ELF-1 (cell line): ENCODE measurements around the gene DDX49.

Source experiments
- DNase-seq: peaks from one replicate; pipeline ENCODE4 v3.0.0-alpha.2; 2016; ENCODE audit warnings: low read depth, low spot score

DDX49 gene

GRCh38 chr19:18919086-18919899 is at the start of gene DDX49, which contains the start of gene COPE:
DDX49 (plus strand) TSS chr19:18919715; CDS start chr19:18919742, 27 bp downstream.
COPE (minus strand) TSS chr19:18919387; CDS start chr19:18919348, 39 bp downstream.
- DNase-seq = peak; percentile 100

DNA sequence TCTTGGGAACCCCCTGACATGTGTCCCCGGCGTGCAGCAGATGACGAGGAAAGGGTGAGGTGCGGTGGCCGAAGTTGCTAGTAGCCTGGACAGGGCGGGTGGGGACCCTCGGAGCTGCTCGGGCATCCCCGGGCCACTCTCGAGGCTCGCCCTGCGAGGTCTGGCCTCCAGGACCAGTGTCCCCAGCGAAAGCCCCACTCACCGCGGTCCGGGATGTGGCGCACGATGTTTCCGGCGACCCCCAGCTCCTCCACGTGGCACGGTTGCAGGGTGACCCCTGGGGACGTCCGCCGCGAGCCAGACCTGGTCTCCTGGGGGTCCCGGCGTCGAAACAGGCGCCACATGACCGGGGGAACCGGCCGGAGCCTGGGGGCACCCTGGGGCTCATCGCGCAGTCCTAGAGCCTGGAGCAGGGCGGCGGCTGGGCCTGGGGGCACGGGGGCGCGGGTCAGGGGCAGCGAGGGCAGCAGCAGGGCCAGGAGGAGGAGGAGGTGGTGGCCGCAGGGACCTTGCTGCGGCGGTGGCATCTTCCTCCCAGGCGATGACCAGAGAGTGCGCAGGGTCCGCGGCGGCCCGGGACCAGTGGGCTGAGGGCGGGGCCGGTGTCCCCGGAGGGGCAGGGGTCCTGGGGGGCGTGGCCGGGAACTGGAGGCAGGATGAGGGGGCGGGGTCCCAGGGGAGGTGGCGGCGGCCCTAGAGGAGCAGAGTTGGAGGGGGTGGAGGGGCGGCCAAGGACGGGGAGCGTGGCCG is 49.6 kb upstream of the DDX49 start:
- DNase-seq = no peak

DNA sequence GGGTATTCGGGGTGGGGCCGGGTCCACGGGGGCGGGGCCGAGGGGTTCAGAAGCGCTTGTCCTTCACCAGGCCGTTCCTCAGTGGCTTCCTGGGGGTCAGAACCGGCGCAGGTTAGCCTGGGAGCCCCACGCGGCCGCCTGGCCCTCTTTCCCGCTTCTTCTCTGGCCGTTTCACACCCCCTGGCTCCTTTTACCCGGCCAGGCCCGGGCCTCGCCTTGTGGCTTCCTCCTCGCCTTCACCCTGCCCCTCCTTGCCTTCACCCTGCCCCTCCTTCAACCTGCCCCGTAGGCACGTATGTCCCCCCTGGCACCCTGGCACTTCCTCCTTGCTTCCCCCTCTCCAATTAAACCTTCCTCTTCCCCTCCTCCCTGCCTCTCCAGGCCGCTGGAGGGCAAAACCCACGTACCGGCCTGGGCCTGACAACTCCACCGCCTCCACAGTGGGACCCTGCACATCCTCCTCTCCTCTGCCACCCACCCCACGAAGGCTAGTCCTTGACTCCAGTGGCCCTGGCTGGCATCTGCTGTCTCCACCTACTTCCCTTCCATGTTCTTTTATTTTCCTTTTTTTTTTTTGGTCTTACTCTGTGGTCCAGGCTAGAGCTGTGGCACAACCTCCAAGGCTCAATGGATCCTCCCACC is 48.9 kb upstream of the DDX49 start:
- no peak for DNase-seq

DNA sequence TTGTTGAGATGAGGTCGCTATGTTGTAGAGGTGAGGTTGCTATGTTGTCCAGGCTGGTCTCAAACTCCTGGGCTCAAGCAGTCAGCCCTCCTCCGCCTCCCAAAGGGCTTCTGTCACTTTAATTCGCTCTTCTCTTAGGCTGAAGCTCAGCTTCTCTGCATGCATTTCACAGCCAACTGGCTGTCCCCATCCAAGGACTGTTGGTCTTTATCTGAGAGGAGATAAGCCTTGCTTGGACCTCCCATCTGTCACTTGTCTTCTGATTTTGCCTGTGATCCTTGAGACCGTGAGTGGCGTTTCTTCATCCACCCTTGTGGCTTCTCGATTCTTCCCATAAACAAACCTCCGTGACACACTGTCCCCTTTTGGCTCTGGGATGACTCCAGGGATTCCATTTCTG is 48.0 kb upstream of the DDX49 start:
- DNase-seq = no peak

DNA sequence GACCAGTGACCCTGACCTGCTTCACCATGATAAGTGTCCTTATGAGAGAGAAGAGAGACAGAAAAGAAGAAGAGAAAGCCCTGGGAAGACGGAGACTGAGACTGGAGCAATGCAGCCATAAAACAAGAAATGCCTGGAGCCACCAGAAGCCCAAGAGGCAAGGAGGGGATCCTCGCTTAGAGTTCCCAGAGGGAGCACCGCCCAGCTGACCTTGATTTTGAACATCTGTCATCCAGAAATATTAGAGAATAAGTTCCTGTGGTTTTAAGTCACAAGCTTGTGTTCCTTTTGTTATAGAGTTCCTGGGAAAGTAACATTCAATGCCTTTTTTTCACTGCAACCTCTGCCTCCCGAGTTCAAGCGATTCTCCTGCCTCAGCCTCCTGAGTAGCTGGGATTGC is 43.8 kb upstream of the DDX49 start:
- no peak for DNase-seq

GRCh38 chr19:18876865-18877264 is 42.6 kb upstream of the DDX49 start:
- DNase-seq = no peak

DNA sequence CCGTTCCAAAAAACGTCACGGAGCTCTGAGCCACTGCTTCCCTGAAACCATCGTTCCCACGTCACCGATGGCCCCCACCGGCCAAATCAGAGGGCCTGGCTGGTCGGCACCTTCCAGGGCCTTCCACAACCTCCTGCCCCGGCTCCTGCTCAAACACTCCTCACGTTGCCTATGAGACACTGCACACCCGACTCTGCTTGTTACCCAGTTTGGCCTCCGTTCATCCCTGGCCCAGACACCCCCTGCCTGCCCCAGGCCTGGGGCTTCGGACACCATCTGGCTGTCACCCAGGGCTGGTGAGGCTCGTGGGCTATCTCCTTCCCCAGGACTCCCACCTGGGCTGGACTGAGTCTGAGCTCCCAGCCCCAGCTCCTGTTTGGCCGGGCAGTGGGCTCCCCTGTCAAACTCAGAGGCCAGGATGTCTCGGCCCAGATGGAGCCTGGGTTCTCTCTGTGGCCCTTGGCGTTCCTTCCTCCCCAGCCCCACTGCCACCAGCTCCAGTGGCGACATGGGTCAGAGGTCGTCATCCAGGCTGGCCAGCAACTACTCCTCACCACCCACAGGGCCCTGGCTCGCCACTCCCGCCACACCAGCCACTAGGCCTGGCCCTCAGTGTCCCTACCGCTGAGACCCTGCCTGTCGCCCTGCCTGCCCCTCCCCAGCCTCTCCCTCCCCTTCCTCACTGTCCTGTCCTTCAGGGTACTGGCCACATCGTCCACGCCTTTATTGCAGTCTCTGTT is 41.3 kb upstream of the DDX49 start:
- no peak for DNase-seq

DNA sequence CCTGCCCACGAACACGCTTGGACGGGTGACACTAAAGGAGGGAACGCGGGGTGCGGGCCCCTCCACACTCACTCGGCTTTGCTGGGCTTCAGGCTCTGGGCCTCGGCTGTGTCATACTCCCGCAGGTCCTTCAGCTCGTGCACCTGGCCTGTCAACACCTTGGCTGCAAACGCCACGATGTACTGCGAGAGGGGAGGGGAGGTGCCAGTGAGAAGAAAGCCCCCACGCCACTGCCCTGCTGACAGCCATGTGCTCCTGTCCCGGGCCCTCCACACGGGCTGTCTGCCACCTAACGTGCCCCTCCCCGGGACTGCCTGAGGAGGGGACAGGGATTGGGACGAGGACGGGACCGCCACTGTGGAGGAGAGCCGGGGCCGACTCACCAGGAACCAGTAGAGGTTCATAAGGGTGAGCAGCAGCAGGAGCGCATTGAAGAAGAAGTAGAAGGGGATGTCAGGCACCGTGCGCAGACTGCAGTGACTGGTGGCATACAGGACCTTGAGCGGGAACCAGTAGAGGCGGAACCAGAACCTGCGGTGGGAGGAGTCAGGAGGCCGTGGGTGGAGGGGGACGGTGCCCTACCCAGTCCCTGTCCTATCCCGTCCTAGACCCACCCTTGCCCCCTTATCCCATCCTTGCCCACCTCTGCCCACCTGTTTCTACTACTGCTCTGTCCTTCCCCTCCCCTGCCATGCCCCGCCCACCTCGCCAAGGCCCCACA is 40.5 kb upstream of the DDX49 start:
- no peak for DNase-seq

GRCh38 chr19:18879579-18880373 is 39.7 kb upstream of the DDX49 start:
- peak; percentile 90 for DNase-seq

DNA sequence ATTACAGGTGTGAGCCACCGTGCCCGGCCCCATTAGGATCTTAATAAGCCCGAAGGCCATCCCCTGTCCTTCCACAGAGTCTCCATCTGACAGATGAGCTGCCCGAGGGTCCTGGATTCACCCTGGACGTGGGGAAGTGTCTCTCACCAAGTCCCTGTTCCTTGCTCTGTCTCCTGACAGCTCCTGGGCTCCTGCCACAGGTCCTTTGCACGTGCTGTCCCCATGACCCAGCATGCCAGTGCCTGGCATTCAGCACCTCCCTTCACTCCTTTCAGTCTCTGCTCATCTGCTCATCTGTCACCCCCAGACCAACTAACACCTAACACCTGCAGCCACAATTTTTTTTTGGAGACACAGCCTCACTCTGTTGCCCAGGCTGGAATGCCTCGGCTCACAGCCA is 38.0 kb upstream of the DDX49 start:
- no peak for DNase-seq

DNA sequence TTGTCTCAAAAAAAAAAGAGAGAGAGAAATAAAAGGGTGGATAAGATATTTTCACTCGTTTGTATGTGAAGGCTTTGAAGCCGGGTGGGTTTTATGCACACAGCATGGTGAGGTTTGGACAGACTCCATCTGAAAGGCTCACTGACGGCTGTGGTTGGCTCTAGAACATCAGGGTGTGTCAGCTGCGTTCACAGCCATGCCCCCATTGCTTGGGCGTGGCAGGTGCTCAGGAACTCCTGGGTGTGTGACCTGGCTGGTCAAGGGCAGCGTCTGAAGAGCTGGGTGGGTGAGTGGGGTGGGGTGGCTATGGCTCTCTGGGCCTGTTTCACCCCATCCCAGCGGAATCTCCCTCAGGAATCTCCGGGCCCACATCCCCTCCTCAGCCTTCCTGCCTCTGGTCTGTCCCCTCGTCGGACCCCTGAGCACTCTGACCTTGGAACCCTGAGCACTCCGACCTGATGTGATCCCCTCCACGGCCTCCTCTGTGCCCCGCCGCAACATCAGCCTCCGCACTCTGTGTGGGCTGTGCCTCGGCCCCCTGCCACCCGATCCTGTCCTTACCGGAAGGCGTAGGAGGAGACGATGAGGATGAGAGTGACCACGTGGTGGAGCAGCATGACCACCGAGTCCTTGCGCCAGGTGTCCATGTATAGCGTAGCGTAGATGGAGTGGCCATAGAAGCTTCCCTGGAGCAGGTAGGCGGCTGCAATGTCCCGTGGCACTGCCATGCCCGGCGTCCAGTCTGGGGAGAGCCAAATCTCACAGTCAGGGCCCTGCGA is 35.8 kb upstream of the DDX49 start:
- DNase-seq = no peak

GRCh38 chr19:18886972-18887371 is 32.5 kb upstream of the DDX49 start:
- no peak for DNase-seq

DNA sequence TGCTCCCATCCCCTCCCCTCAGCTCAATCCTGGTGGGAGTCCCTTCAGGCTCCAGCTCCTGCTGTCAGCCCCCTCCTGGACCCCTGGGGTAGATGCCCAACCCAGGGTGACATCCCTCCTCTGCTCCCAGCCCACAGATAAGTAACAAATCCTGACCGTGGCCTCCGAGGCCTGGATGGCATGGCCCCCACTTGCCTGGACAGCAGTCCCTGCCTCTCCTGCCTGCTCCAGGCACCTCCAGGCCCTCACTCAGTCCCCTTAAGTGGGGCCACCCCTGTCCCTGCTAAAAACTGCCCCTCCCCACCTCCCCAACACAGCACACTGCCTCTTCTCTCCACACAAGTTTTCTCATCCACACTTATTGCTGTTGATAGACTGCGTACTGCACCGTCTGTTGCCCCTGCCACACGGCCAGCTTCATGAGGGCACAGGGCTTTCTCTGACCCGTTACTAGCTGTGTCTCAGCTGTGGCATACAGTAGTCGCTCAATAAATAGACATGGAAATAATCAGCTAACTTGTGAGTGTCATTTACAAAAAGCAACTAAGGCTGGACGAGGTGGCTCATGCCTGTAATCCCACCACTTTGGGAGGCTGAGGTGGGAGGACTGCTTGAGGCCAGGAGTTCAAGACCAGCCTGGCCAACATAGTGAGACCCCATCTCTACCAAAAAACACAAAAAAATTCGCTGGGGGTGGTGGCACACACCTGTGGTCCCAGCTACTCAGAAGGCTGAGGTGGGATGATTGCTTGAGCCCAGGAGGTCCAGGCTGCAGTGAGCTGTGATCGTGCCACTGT is 29.4 kb upstream of the DDX49 start:
- DNase-seq = no peak

GRCh38 chr19:18893587-18894253 is 25.8 kb upstream of the DDX49 start:
- no peak for DNase-seq

DNA sequence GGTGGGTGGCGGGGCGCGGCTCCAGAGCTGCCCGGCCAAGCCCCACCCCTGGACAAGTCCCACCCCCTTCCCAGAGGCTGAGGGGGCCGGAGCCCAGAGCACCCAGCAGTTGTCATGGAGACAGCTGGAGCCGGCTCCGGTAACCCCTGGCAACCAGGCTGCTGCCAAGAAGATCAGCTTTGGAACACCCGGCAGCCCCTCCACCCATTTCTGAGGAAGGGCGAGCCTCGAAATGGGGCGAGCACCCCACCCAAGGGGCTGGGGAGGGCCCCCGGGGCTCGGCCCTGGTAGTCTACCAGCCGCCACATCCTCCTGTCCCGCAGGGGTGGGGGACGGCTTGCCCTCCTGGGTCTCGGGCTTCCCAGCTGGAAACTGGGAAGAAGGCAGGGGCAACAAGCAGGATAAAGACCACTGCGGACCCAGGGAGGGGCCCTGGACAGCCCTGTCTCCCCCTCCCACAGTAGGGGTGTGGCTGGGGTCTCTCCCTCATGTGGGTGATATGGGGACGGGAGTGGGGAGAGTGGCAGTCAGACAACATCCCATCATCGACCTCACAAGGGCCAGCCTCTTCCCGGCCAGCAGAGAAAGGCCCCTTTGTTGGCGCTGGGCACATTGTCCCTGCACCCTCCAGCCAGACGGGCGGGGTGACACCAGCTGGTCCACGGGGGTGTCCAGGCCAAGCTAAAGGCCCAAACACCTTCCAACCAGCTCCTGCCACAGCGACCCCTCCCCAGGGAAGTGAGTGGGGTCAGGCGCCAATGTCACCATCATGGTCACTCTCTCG is 25.1 kb upstream of the DDX49 start:
- DNase-seq = peak; percentile 71

- DNase-seq = peak; percentile 74
Measured at GRCh38 chr19:18895038-18895823, 24.3 kb upstream of the DDX49 start.
